ENCODE data around the gene PPP1R3G.

PPP1R3G gene

GRCh38 chr6:5121956-5122355 is 36.8 kb downstream of the PPP1R3G start:
- DNase-seq, result no peak

DNA sequence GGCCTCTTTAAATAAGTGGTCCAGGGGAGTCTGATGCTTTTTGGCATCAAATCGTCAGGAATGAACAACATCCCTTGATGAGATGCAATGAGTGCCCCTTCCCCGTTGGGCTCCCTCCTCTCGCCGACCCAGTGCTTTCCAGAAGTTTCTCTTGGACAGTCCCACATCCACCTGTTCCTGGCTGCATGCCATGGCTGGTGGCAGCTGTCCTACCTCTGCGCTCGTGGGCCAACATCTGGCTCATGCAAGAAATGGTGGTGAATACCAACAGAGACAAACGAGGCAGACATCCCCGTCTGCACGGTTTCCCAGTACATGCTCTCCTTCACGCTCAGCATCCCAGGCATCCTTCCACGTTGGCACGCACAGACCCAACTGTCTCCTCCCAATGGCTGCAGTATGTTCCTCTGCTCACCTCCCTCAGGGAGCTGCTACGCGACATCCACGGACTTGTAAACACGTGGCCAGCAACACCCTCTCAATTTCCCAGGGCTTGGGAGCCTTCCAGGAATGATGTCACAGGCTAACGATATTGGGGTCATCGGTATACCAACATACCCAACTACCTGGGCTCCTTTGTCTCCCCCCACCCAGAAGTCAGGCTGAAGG is 37.5 kb downstream of the PPP1R3G start:
- DNase-seq, result no peak

DNA sequence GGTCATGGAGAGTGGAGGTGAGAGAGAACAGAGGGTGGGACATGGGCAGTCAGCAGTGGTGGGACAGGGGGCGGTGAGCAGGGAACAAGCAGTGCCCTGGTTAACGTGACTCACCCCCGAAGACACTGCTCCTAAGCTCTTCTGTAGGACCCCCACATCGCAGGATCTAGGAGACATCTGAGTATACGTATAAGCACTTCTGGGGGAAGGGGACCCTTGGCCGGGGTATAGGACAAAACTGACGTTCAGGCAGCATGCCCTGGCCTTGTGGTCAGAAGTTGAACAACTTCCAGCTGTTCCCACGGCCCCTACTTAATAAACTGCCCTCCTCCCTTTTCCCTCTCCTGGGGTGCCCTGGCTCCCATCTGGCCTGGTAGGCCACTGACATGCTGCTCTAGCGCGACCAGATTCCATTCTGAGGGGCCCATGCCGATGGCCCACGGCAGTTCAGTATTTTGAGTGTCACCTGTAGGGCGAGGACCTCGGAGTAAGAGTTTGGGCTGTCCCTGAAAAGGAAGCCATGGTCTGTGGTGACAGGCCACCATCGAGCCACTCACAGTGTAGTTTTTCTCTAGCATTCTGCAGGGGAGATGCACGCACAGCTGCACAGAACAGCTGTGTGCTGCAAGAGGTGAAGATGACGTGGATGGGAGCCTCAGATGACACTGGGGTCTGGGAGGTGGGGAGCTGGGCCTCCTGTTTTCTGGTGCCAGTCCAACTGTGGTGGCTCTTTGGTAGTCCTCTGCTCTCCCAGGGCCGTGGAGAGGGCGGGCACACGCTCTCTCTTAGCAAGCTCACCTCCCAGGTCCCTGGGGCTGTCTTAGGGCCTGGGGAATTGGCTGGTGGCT is 38.4 kb downstream of the PPP1R3G start:
- no peak for DNase-seq

DNA sequence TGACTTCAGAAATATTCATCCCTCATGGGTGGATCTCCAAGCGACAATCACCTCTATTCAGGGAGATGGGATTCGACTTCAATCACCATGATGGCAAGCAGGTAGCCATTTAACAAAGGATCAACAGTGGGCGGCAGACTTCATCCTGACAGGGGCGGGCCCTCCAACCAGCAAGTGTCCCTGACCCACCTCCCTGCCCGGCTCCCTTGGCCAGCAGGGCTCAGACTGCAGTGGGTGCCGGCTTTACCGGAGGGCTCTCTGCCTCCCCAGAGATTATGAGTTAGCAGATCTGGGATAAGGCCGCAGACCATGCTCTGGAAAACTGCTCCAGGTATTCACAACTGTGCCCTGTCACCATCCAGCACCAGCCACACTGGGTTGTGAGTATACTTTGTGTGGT is 39.4 kb downstream of the PPP1R3G start:
- no peak for DNase-seq

DNA sequence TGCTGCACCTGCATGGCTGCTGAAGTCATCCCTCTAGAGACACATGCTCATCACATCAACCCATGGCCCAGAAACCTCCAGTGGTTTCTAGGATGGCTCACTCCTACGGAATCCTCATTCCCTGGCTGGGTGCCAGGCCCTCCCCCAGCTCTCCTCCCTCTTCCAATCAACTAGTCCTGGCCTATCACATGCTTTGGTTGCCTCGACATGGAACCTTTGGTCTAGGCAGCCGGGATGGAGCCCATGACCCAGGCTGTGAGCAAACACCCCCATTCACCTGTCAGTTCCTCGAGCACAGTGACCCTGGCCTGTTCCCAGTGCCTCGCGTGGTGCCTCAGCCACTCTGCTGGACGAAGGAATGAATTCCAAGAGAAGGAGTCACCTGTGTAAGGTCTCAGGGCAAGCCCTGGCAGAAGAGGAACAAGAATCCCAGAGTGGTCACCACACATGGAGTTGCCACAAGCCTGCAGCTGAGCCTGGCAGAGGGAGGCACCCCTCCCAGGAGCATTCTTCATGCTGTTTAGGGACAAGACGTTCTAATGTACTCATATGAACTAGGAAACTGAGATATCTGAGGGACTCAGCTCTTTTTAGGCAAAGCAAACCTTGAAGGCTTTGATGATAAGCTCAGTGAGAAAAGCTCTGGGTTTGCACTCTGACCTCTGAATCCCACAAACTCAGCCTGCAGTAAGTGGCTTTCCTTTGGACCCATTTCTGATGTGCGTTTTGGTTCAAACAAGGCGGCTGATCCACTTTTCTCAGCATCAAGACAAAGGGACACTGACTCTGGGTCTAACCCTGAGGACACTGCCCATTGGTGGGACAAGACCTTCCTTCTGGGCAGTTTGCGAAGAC is 40.2 kb downstream of the PPP1R3G start:
- DNase-seq, result no peak

GRCh38 chr6:5126214-5126613 is 41.1 kb downstream of the PPP1R3G start:
- DNase-seq, result no peak

DNA sequence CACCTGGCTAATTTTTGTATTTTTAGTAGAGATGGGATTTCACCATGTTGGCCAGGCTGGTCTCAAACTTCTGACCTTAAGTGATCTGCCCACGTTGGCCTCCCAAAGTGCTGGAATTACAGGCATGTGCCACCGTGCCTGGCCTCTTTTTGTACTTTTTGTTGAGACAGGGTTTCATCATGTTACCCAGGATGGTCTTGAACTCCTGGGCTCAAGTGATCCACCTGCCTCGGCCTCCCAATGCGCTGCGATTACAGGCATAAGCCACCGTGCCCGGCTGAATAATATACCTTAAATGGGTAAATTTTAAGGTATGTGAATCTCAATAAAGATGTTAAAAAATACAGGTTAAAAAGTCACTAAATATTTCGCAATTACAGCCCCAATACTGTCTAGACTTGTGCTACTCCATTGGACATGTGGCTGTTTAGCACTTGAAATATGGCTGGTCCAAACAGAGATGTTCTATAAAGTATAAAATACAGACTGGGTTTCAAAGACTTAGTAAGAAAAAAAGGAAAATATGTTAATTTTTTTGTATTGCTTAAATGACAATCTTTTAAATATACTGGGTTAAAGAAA is 42.1 kb downstream of the PPP1R3G start:
- DNase-seq, result no peak

GRCh38 chr6:5128351-5128750 is 43.2 kb downstream of the PPP1R3G start:
- DNase-seq, result no peak

GRCh38 chr6:5130135-5130866 is 45.2 kb downstream of the PPP1R3G start:
- no peak for DNase-seq

DNA sequence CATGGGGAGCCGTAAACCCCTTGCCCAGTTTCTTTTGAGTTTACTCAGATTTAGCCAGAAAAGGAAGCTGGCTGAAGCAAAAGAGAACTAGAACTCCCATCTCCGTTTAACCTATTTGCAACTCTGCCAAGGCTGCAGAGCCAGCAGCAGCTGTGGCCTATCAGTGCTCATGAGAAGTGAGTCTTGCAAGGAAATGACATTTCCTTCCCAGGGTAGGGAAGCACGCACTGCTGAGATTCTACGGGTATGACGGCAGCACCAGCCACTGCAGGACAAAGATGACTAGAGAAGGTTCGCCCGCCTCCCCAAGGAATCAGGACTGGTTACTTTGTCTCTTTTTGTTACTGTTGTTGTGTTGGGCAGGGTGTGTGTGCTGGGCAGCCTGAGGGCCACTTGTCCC is 47.6 kb downstream of the PPP1R3G start:
- no peak for DNase-seq

DNA sequence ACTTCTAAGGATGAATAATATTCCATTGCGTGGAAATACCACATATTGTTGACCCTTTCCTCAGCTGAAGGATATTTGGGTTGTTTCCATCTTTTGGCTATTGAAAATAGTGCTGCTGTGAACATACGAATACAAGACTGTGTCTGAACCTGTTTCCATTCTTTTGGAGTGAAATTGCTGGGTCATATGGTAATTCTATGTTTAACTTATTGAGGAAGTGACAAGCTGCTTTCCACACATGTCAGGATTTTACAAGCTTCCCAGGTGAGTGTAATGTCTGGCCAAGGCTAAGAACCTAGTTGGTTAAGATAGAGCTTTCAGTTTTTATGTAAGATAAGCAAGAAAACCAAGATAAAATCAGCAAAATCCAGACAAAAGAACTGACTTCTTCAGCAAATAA is 48.8 kb downstream of the PPP1R3G start:
- no peak for DNase-seq

DNA sequence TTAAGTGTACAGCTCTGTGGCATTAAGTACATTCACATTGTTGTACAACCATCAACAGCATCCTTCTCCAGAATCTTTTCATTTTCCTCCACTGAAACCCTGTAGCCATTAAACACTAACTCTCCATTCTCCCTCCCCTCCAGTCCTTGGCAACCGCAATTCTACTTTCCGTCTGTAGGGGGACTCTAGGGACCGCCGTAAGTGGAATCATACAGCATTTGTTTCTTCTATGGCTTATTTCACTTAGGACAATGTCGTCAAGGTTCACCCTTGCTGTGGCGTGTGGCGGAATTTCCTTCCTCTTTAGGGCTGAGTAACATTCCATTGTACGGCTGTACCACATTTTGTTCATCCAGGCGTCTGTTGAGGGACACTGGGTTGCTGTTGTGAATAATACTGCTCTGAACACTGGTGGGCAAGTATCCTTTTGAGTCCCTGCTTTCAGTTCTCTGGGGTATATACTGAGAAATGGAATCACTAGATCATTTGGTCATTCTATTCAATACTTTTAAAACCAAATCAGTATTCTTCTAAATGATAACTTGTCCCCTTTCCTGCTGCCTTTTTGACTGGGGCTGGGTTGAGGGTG is 50.7 kb downstream of the PPP1R3G start:
- no peak for DNase-seq

DNA sequence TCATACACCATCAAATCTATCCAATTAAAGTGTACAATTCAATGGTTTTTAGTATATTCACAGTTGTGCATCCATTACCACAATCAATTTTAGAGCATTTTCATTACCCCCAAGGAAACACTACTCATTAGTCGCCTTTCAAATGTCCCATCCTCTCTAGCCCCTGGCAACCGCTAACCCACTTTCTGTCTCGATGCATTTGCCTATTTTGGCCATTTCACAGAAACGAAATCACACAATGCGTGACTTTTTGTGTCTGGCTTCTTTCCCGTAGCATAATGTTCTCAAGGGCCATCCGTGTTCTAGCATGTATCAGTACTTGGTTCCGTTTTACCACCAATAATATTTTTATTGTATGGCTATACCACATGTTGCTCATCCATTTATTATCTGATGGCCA is 51.7 kb downstream of the PPP1R3G start:
- no peak for DNase-seq

Measured in NCI-H524 treated with DMSO at 0.1 percent for 48 hours (cell line).